Lung (tissue), 12 donors: ENCODE measurements around the gene DNAJC30. TPM values are rescaled to one million over a fixed set of nuclear protein-coding genes. Genes with fewer than 3 reads are reported as not detected.

Experiments
- ATAC-seq: fragments of 200-7000 bp; cut with Tn5 transposase; one replicate; pipeline ENCODE4 v1.9.1; 2020; ENCODE audit warnings: moderate number of reproducible peaks; ENCODE audit not compliant: insufficient read depth, low FRiP score
- DNase-seq, 3 donors: peaks; one replicate each; pipeline ENCODE4 v3.0.0-alpha.2; 2013 to 2017
- H3K27ac ChIP-seq, 2 donors: one replicate each; pipeline ENCODE4 v1.5.1; 2013; ENCODE audit warnings: mild to moderate bottlenecking in 2 of 2, moderate library complexity in 2 of 2, control low read depth in 1 of 2, inconsistent platforms in 1 of 2, low read depth in 1 of 2, low read length in 1 of 2
- H3K27me3 ChIP-seq, 3 donors: one replicate each; pipeline ENCODE4 v1.5.1; 2013; ENCODE audit warnings: low read length in 2 of 3; ENCODE audit not compliant: control insufficient read depth in 3 of 3, insufficient read depth in 3 of 3
- H3K36me3 ChIP-seq, 4 donors: one replicate each; pipeline ENCODE4 v1.5.1; 2013; ENCODE audit warnings: low read length in 4 of 4, mild to moderate bottlenecking in 1 of 4, moderate library complexity in 1 of 4; ENCODE audit not compliant: control insufficient read depth in 4 of 4, insufficient read depth in 4 of 4
- H3K4me1 ChIP-seq, 5 donors: one replicate each; pipeline ENCODE4 v1.5.1; 2013; ENCODE audit warnings: low read length in 5 of 5, mild to moderate bottlenecking in 2 of 5, moderate library complexity in 1 of 5; ENCODE audit not compliant: control insufficient read depth in 5 of 5, insufficient read depth in 5 of 5
- H3K4me3 ChIP-seq: one replicate; pipeline ENCODE4 v1.5.1; 2013; ENCODE audit warnings: mild to moderate bottlenecking, control low read depth, moderate library complexity
- H3K9ac ChIP-seq, 2 donors: one replicate each; pipeline ENCODE4 v1.5.1; 2013; ENCODE audit warnings: low read length in 2 of 2, control low read depth in 1 of 2; ENCODE audit not compliant: insufficient read depth in 1 of 2
- H3K9me3 ChIP-seq, 4 donors: one replicate each; pipeline ENCODE4 v1.5.1; 2013; ENCODE audit warnings: low read length in 3 of 4, mild to moderate bottlenecking in 1 of 4, moderate library complexity in 1 of 4; ENCODE audit not compliant: control insufficient read depth in 4 of 4, insufficient read depth in 3 of 4
- CTCF ChIP-seq: IDR thresholded peaks from 2 replicates; pipeline ENCODE4 v1.5.1; 2012; ENCODE audit warnings: mild to moderate bottlenecking; ENCODE audit errors: control extremely low read depth, extremely low read depth
- WGBS, 2 donors: extraction: QIAGEN DNeasy Blood & Tissue Kit; methylation state at CpG; one replicate each; pipeline ENCODE4 v1.1.7; 2013; 5-methylcytosine and 5-hydroxymethylcytosine counted together
- polyA plus RNA-seq, 2 donors: library from polyadenylated mRNA; stranded (reverse); fragments of 200-250 nt; gene quantifications; one replicate each; pipeline ENCODE4 v1.2.1, GENCODE V29; 2013
- total RNA-seq, 2 donors: library from RNA; depleted of rRNA in 1 of 2; stranded (reverse); fragments of >200 nt in 1 of 2; gene quantifications; one replicate each; pipeline ENCODE4 v1.2.1, GENCODE V29; 2014 to 2021
- donor health status: control.
- donor health status: control.
- donor health status: Bipolar disorder and iron deficiency.
- donor health status: healthy.
- donor health status: DM: yes; HTN: yes; CAD: no.

DNAJC30 gene
- total and polyA plus RNA-seq, 4 donors, result 5.3 to 14.4 (median 9.1) TPM

- ATAC-seq, result no peak
- Histone ChIP-seq H3K4me1 (peaks cover 0 to 5% (median 0%) of the 10 kb centered on the region in 5 donors), H3K9me3 (peaks cover 0 to 2% (median 0%) of the 10 kb centered on the region in 4 donors), H3K27ac (peak overlapping the region in 1 of 2 donors; percentile 10), H3K36me3 (no peaks in the 10 kb centered on the region), H3K4me3 (no peak overlapping the region), H3K27me3 (peaks cover 0 to 25% (median 14%) of the 10 kb centered on the region in 3 donors), H3K9ac (no peak overlapping the region)
- TF ChIP-seq CTCF, result no peak
- DNase-seq, result no peak
- 44 to 48% methylated on average over 16 of the region's 16 CpGs for WGBS, 2 donors
Observed at GRCh38 chr7:73646785-73647724, 36.2 kb downstream of the DNAJC30 start.

- Histone ChIP-seq H3K27me3 (peaks cover 0 to 25% (median 14%) of the 10 kb centered on the region in 3 donors), H3K9me3 (peaks cover 0 to 10% (median 2%) of the 10 kb centered on the region in 4 donors), H3K4me1 (peaks cover 0 to 5% (median 0%) of the 10 kb centered on the region in 5 donors), H3K36me3 (no peaks in the 10 kb centered on the region), H3K27ac (no peak overlapping the region), H3K9ac (no peak overlapping the region), H3K4me3 (no peak overlapping the region)
- 46 to 54% methylated on average over 4 of the region's 4 CpGs for WGBS, 2 donors
- no peak for TF ChIP-seq CTCF
- ATAC-seq, result peak; percentile 15
- no peak for DNase-seq
Observed at GRCh38 chr7:73645643-73646174, 37.5 kb downstream of the DNAJC30 start.

- Histone ChIP-seq H3K9ac (no peak overlapping the region), H3K4me1 (peaks cover 0 to 5% (median 0%) of the 10 kb centered on the region in 5 donors), H3K9me3 (peaks cover 0 to 10% (median 2%) of the 10 kb centered on the region in 4 donors), H3K4me3 (no peak overlapping the region), H3K27ac (no peak overlapping the region), H3K36me3 (no peaks in the 10 kb centered on the region), H3K27me3 (peaks cover 0 to 22% (median 11%) of the 10 kb centered on the region in 3 donors)
- TF ChIP-seq CTCF, result no peak
- ATAC-seq, result no peak
- no peak for DNase-seq
- 56 to 67% methylated on average over 5 of the region's 5 CpGs for WGBS, 2 donors
Observed at GRCh38 chr7:73644688-73645286, 38.5 kb downstream of the DNAJC30 start.
